CD4-positive, alpha-beta T cell (primary cell): ENCODE results near the gene FBXW4. TPM values are rescaled to one million over a fixed set of nuclear protein-coding genes. Genes with fewer than 3 reads are reported as not detected.

Experiments
- ATAC-seq: fragments of 200-7000 bp; cut with Tn5 transposase; one replicate; pipeline ENCODE4 v1.10.0; 2022; ENCODE audit warnings: mild to moderate bottlenecking; ENCODE audit not compliant: poor library complexity
- CTCF ChIA-PET: fragments of 350-600 bp; sonication (Branson Sonifier 250); formaldehyde crosslinking; loops from one replicate; lab custom pipeline; 2021; ENCODE audit warnings: antibody characterized with exemption, inconsistent platforms; lab: Charles Lee
- POLR2A ChIA-PET: fragments of 350-600 bp; sonication (Branson Sonifier 250); formaldehyde crosslinking; loops from one replicate; lab custom pipeline; 2021; ENCODE audit warnings: antibody characterized with exemption, inconsistent platforms; lab: Charles Lee
- DNase-seq, 14 experiments: peaks; one replicate each; pipeline ENCODE4 v3.0.0-alpha.2; 2013 to 2020; ENCODE audit warnings: mixed read lengths in 2 of 14
- H3K27ac ChIP-seq, 2 donors: one replicate each; pipeline versions ENCODE4 v1.5.1 to v1.7.0; 2013; ENCODE audit warnings: low read length in 2 of 2, low read depth in 1 of 2, mild to moderate bottlenecking in 1 of 2
- H3K27me3 ChIP-seq, 2 experiments: 1 replicate in 1 of 2; 2 replicates in 1 of 2; pipeline versions ENCODE4 v1.6.1 to v1.7.0; 2013; ENCODE audit warnings: low read length in 2 of 2, control low read depth in 1 of 2, mild to moderate bottlenecking in 1 of 2, moderate library complexity in 1 of 2; ENCODE audit not compliant: insufficient read depth in 2 of 2, control insufficient read depth in 1 of 2
- H3K36me3 ChIP-seq: one replicate; pipeline ENCODE4 v1.6.1; 2013; ENCODE audit warnings: low read length, control low read depth; ENCODE audit not compliant: insufficient read depth
- H3K4me1 ChIP-seq: one replicate; pipeline ENCODE4 v1.6.1; 2013; ENCODE audit warnings: low read length, control low read depth; ENCODE audit not compliant: insufficient read depth
- H3K4me3 ChIP-seq: one replicate; pipeline ENCODE4 v1.5.1; 2013; ENCODE audit warnings: mild to moderate bottlenecking, low read length, moderate library complexity
- H3K9me3 ChIP-seq, 2 experiments: 1 replicate in 1 of 2; 2 replicates in 1 of 2; pipeline versions ENCODE4 v1.6.1 to v1.7.0; 2013; ENCODE audit warnings: low read length in 2 of 2, mild to moderate bottlenecking in 2 of 2, control low read depth in 1 of 2, moderate library complexity in 1 of 2; ENCODE audit not compliant: control insufficient read depth in 1 of 2, insufficient read depth in 1 of 2
- H3K27ac Mint-ChIP-seq: one replicate; pipeline ENCODE4 v1.8.0; 2020; ENCODE audit warnings: mixed read lengths
- H3K27me3 Mint-ChIP-seq: one replicate; pipeline ENCODE4 v1.8.0; 2021; ENCODE audit warnings: mixed read lengths
- H3K36me3 Mint-ChIP-seq: one replicate; pipeline ENCODE4 v1.8.0; 2021; ENCODE audit warnings: low read depth, mixed read lengths
- H3K4me1 Mint-ChIP-seq: one replicate; pipeline ENCODE4 v1.8.0; 2021; ENCODE audit warnings: low read depth, mixed read lengths
- H3K4me3 Mint-ChIP-seq: one replicate; pipeline ENCODE4 v1.8.0; 2020; ENCODE audit warnings: mild to moderate bottlenecking, mixed read lengths
- H3K9me3 Mint-ChIP-seq: one replicate; pipeline ENCODE4 v1.8.0; 2020; ENCODE audit warnings: mixed read lengths
- CTCF ChIP-seq: fragments of 200-600 bp; IDR thresholded peaks from one replicate; pipeline ENCODE4 v1.8.0; 2022; ENCODE audit warnings: antibody characterized with exemption, mild to moderate bottlenecking
- intact Hi-C, 2 experiments: fragments of 100-400 bp; cut with DNase I in 1 of 2; cut with micrococcal nuclease in 1 of 2; formaldehyde crosslinking; loops; one replicate each; pipeline versions ENCODE4 v1.15.1 to v1.9.0; 2023 to 2025; cut with DNase I, micrococcal nuclease
- total RNA-seq, 174 experiments: library from RNA in 2 of 174; stranded (reverse) in 2 of 174; gene quantifications; one replicate each; pipeline ENCODE4 v1.2.3 and lab custom pipeline; 2021 to 2026

Gene FBXW4
- total RNA-seq, 2 experiments from 2014 or later = 69.7 to 76.4 TPM

- Mint-ChIP-seq H3K27ac (no peak overlapping the region), H3K4me1 (no peaks in the 10 kb centered on the region), H3K9me3 (no peaks in the 10 kb centered on the region), H3K27me3 (peaks cover 3% of the 10 kb centered on the region), H3K4me3 (no peak overlapping the region), H3K36me3 (no peaks in the 10 kb centered on the region)
- Histone ChIP-seq H3K27me3 (peaks cover 5 to 20% of the 10 kb centered on the region in 2 experiments), H3K36me3 (no peaks in the 10 kb centered on the region), H3K9me3 (no peaks in the 10 kb centered on the region), H3K4me3 (no peak overlapping the region), H3K27ac (no peak overlapping the region), H3K4me1 (no peaks in the 10 kb centered on the region)
- no peak for TF ChIP-seq CTCF
- DNase-seq = no peak
- ATAC-seq = no peak
- intact Hi-C loops = no loop called here
- POLR2A ChIA-PET = no interaction called here
- CTCF ChIA-PET = no interaction called here
Observed at GRCh38 chr10:101736666-101737065, 41.7 kb upstream of the FBXW4 start.

GRCh38 chr10:101732096-101732495 is 37.1 kb upstream of the FBXW4 start:
- Mint-ChIP-seq H3K27me3 (peaks cover 9% of the 10 kb centered on the region), H3K36me3 (no peaks in the 10 kb centered on the region), H3K4me1 (no peaks in the 10 kb centered on the region), H3K9me3 (no peaks in the 10 kb centered on the region), H3K4me3 (no peak overlapping the region), H3K27ac (no peak overlapping the region)
- TF ChIP-seq CTCF = no peak
- ChIA-PET POLR2A (no interaction called here), CTCF (no interaction called here)
- no peaks in the 10 kb centered on the region for H3K4me1 ChIP-seq
- no peak for DNase-seq
- H3K36me3 ChIP-seq = no peaks in the 10 kb centered on the region
- H3K27ac ChIP-seq = no peak overlapping the region
- no peak for ATAC-seq
- peaks cover 2 to 20% of the 10 kb centered on the region in 2 experiments for H3K27me3 ChIP-seq
- no peaks in the 10 kb centered on the region for H3K9me3 ChIP-seq
- no peak overlapping the region for H3K4me3 ChIP-seq
- intact Hi-C loops = no loop called here

- no peak for DNase-seq
- POLR2A ChIA-PET = no interaction called here
- H3K4me3 ChIP-seq = no peak overlapping the region
- H3K4me3 Mint-ChIP-seq = no peak overlapping the region
- no peak for ATAC-seq
- TF ChIP-seq CTCF = no peak
- no peaks in the 10 kb centered on the region for H3K9me3 ChIP-seq
- no peaks in the 10 kb centered on the region for H3K4me1 ChIP-seq
- no peaks in the 10 kb centered on the region for H3K36me3 Mint-ChIP-seq
- H3K9me3 Mint-ChIP-seq = no peaks in the 10 kb centered on the region
- intact Hi-C loops = no loop called here
- no peak overlapping the region for H3K27ac ChIP-seq
- H3K27me3 ChIP-seq = peaks cover 0 to 8% of the 10 kb centered on the region in 2 experiments
- peaks cover 25% of the 10 kb centered on the region for H3K27me3 Mint-ChIP-seq
- no peak overlapping the region for H3K27ac Mint-ChIP-seq
- H3K4me1 Mint-ChIP-seq = no peaks in the 10 kb centered on the region
- CTCF ChIA-PET = no interaction called here
- H3K36me3 ChIP-seq = no peaks in the 10 kb centered on the region
Observed at GRCh38 chr10:101726115-101726387, 31.1 kb upstream of the FBXW4 start.
